ENCODE measurements around the gene NME3.

DNA sequence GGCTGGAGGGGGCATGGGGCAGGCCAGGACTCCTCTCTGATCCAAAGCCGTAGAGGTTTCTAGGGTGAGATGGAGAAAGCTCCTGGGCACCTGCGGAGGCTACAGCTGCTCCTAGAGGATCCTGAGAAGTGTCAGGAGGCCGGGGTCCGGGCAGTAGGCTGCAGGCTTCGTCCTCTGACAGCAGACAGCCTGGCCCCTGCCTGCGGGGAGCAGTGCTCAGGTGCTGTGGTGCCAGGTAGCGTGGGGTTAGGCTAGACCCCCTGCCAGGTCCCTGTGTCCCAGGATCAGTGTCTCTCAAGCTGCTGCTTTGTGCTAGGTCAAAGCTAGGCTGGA lies 3.1 kb upstream of the NME3 start:
- TF ChIP-seq GATA2 (IDR thresholded peaks at IDR 0.05; ENCODE audit: low read depth, low read length) (no peak), GATA3 (IDR thresholded peaks at IDR 0.05; ENCODE audit: low read depth, low read length) (no peak)
